IMR-90 (cell line): ENCODE results near the gene UST. TPM values are rescaled to one million over a fixed set of nuclear protein-coding genes. Genes with fewer than 3 reads are reported as not detected.

Experiments used
- ATAC-seq: fragments of 200-7000 bp; cut with Tn5 transposase; 2 replicates; pipeline ENCODE4 v1.9.1; 2020; ENCODE audit warnings: low read depth, mild to moderate bottlenecking, moderate library complexity
- BruUV-seq: library from RNA; stranded (reverse); fragments of 400-500 nt; replicated peaks from 2 replicates; lab custom pipeline; 2021; lab: Mats Ljungman, UMichigan
- CTCF ChIA-PET: fragments of 300-600 bp; formaldehyde crosslinking; extraction: SDS; loops from one replicate; lab custom pipeline; 2021; ENCODE audit warnings: antibody characterized with exemption; lab: Yijun Ruan, JAX
- POLR2A ChIA-PET: fragments of 300-600 bp; sonication (Branson Sonifier 250); formaldehyde crosslinking; loops from one replicate; lab custom pipeline; 2022; ENCODE audit warnings: antibody characterized with exemption; ENCODE audit not compliant: unreplicated experiment; lab: Charles Lee
- DNase-seq: peaks from one replicate; pipeline ENCODE4 v3.0.0; 2013
- H2AFZ ChIP-seq: replicated peaks from 2 replicates; pipeline ENCODE3; 2013; ENCODE audit warnings: low read length, mild to moderate bottlenecking; ENCODE audit not compliant: poor library complexity
- H2AK5ac ChIP-seq: 2 replicates; pipeline ENCODE4 v1.6.1; 2013; ENCODE audit warnings: low read depth, low read length, inconsistent platforms
- H2AK9ac ChIP-seq: replicated peaks from 2 replicates; pipeline ENCODE3; 2013; ENCODE audit warnings: mild to moderate bottlenecking, low read depth, low read length, moderate library complexity; ENCODE audit not compliant: poor library complexity
- H2BK120ac ChIP-seq: 2 replicates; pipeline ENCODE4 v1.6.1; 2013; ENCODE audit warnings: low read depth, low read length, inconsistent platforms
- H2BK15ac ChIP-seq: 3 replicates; pipeline ENCODE4 v1.6.1; 2013; ENCODE audit warnings: low read depth, low read length, inconsistent platforms
- H2BK20ac ChIP-seq: 2 replicates; pipeline ENCODE4 v1.6.1; 2013; ENCODE audit warnings: low read depth, mild to moderate bottlenecking, inconsistent platforms, low read length, moderate library complexity
- H2BK5ac ChIP-seq: 2 replicates; pipeline ENCODE4 v1.6.1; 2013; ENCODE audit warnings: mild to moderate bottlenecking, low read depth, low read length, inconsistent platforms; ENCODE audit not compliant: poor library complexity, severe bottlenecking
- H3K14ac ChIP-seq: replicated peaks from 2 replicates; pipeline ENCODE4 v1.6.1; 2013; ENCODE audit warnings: low read depth, low read length, inconsistent platforms
- H3K18ac ChIP-seq: 2 replicates; pipeline ENCODE4 v1.6.1; 2013; ENCODE audit warnings: low read depth, low read length, control low read depth
- H3K23ac ChIP-seq: 2 replicates; pipeline ENCODE4 v1.6.1; 2013; ENCODE audit warnings: low read depth, low read length, inconsistent platforms
- H3K27ac ChIP-seq: 2 replicates; pipeline ENCODE4 v1.5.1; 2013; ENCODE audit warnings: mild to moderate bottlenecking, control low read depth, low read length; ENCODE audit not compliant: insufficient read depth
- H3K27me3 ChIP-seq: 2 replicates; pipeline ENCODE4 v1.6.1; 2013; ENCODE audit warnings: low read length; ENCODE audit not compliant: control insufficient read depth, insufficient read depth
- H3K36me3 ChIP-seq: 2 replicates; pipeline ENCODE4 v1.6.1; 2013; ENCODE audit warnings: low read length, mixed read lengths; ENCODE audit not compliant: control insufficient read depth, insufficient read depth
- H3K4ac ChIP-seq: 2 replicates; pipeline ENCODE4 v1.6.1; 2013; ENCODE audit warnings: low read depth, low read length, inconsistent platforms
- H3K4me1 ChIP-seq: 2 replicates; pipeline ENCODE4 v1.6.1; 2013; ENCODE audit warnings: low read length, mixed read lengths; ENCODE audit not compliant: control insufficient read depth, insufficient read depth
- H3K4me2 ChIP-seq: 2 replicates; pipeline ENCODE4 v1.6.1; 2013; ENCODE audit warnings: low read depth, mild to moderate bottlenecking, control low read depth, low read length, moderate library complexity
- H3K4me3 ChIP-seq: 2 replicates; pipeline ENCODE4 v1.5.1; 2013; ENCODE audit warnings: low read depth, mild to moderate bottlenecking, control low read depth, low read length, moderate library complexity; ENCODE audit not compliant: insufficient read depth
- H3K56ac ChIP-seq: 2 replicates; pipeline ENCODE4 v1.6.1; 2013; ENCODE audit warnings: low read length, inconsistent platforms; ENCODE audit not compliant: insufficient read depth; ENCODE audit errors: extremely low read depth
- H3K79me1 ChIP-seq, 2 experiments: 2 replicates each; pipeline ENCODE4 v1.6.1; 2013; ENCODE audit warnings: low read length in 2 of 2, inconsistent platforms in 1 of 2, low read depth in 1 of 2
- H3K9ac ChIP-seq: 2 replicates; pipeline ENCODE4 v1.6.1; 2013; ENCODE audit warnings: low read depth, low read length, control low read depth
- H3K9me1 ChIP-seq: 2 replicates; pipeline ENCODE4 v1.6.1; 2013; ENCODE audit warnings: low read length, inconsistent platforms; ENCODE audit not compliant: insufficient read depth
- H3K9me3 ChIP-seq: 2 replicates; pipeline ENCODE4 v1.6.1; 2013; ENCODE audit warnings: low read length; ENCODE audit not compliant: control insufficient read depth, insufficient read depth
- H4K20me1 ChIP-seq: 2 replicates; pipeline ENCODE4 v1.6.1; 2013; ENCODE audit warnings: low read length, inconsistent platforms; ENCODE audit not compliant: insufficient read depth
- H4K5ac ChIP-seq: 2 replicates; pipeline ENCODE4 v1.6.1; 2013; ENCODE audit warnings: mild to moderate bottlenecking, low read depth, low read length, control low read depth
- H4K8ac ChIP-seq, 2 experiments: 2 replicates each; pipeline ENCODE4 v1.6.1; 2013; ENCODE audit warnings: low read depth in 2 of 2, low read length in 2 of 2, control low read depth in 1 of 2, inconsistent platforms in 1 of 2
- H4K91ac ChIP-seq: 2 replicates; pipeline ENCODE4 v1.6.1; 2013; ENCODE audit warnings: low read depth, low read length, inconsistent platforms; ENCODE audit not compliant: insufficient read depth
- BHLHE40 ChIP-seq: fragments of 150-350 bp; IDR thresholded peaks from 2 replicates; pipeline ENCODE4 v1.6.1; 2016; ENCODE audit warnings: mild to moderate bottlenecking, low read depth, low read length
- CEBPB ChIP-seq: IDR thresholded peaks from 2 replicates; pipeline ENCODE4 v1.6.1; 2012; ENCODE audit warnings: low read depth, low read length, improper control_type of control experiment
- MXI1 ChIP-seq: IDR thresholded peaks from 2 replicates; pipeline ENCODE4 v1.6.1; 2012; ENCODE audit warnings: low read depth, mild to moderate bottlenecking, low read length, moderate library complexity, borderline replicate concordance
- NFE2L2 ChIP-seq: fragments of 150-350 bp; IDR thresholded peaks from 2 replicates; pipeline ENCODE4 v1.6.1; 2016; ENCODE audit warnings: low read depth, mild to moderate bottlenecking, low read length
- RCOR1 ChIP-seq: IDR thresholded peaks from 2 replicates; pipeline ENCODE4 v1.6.1; 2012; ENCODE audit warnings: mild to moderate bottlenecking, low read length, improper control_type of control experiment; ENCODE audit not compliant: insufficient replicate concordance
- RFX5 ChIP-seq: IDR thresholded peaks from 2 replicates; pipeline ENCODE4 v1.8.0; 2012; ENCODE audit warnings: low read depth, mild to moderate bottlenecking, low read length, moderate library complexity
- SMC3 ChIP-seq: fragments of 150-350 bp; IDR thresholded peaks from 2 replicates; pipeline ENCODE4 v1.6.1; 2016; ENCODE audit warnings: low read depth, mild to moderate bottlenecking, antibody characterized with exemption, low read length, moderate library complexity
- WGBS, 2 experiments: methylation state at CpG; one replicate each; pipeline versions ENCODE4 v1.1.5 to v1.1.7; 2013; ENCODE audit warnings: missing lambda C conversion rate in 2 of 2; ENCODE audit not compliant: insufficient read length in 1 of 2; ENCODE audit errors: extremely low coverage in 2 of 2; 5-methylcytosine and 5-hydroxymethylcytosine counted together
- dilution Hi-C: fragments of 300-500 bp; cut with HindIII; formaldehyde crosslinking; loops from one replicate; pipeline ENCODE4 v1.14.3; 2018; ENCODE audit warnings: low sequenced_read_pairs; ENCODE audit not compliant: unreplicated experiment
- in situ Hi-C: fragments of 300-500 bp; cut with MboI; formaldehyde crosslinking; loops from 3 replicates; pipeline ENCODE4 v1.14.3; 2019; ENCODE audit warnings: low sequenced_read_pairs, inconsistent platforms, mixed read lengths
- intact Hi-C: fragments of 100-400 bp; cut with micrococcal nuclease; formaldehyde crosslinking; loops from 2 replicates; pipeline ENCODE4 v1.10.0; 2022
- polyA plus RNA-seq, 3 experiments: library from polyadenylated mRNA; depleted of rRNA; stranded (reverse); fragments of >200 nt; gene quantifications; 2 replicates each; pipeline ENCODE4 v1.2.3, GENCODE V29; 2012; ENCODE audit warnings: low replicate concordance in 1 of 3
- total RNA-seq: library from RNA; depleted of rRNA; stranded (reverse); fragments of >200 nt; gene quantifications from 2 replicates; pipeline ENCODE4 v1.2.3, GENCODE V29; 2012
- TF ChIP-seq, protein P1 (sequence below): fragments of 150-350 bp; IDR thresholded peaks from 2 replicates; pipeline ENCODE4 v1.6.1; 2016; ENCODE audit warnings: low read depth, mild to moderate bottlenecking, low read length, moderate library complexity, borderline replicate concordance

The UST gene
- total and polyA plus RNA-seq, 2 of the 4 experiments (the other 2 are of a cell fraction): 7.7 to 13.8 TPM

DNA sequence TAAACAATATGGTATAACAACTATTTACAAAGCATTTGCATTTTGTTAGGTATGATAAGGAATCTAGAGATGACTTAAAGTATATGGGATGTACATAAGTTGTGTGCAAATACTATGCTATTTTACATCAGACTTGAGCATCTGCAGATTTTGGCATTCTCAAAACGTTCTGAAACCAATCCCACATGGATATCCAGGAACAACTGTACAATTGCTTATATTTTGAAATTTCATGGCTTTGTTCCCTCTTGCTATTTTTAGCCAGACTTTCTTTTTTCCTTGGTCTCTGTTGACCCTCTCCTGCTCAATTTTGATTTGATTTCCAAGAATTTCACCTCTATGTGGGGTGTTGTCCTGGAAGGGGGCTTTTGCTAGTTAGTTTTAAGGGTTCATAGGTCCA lies 32.9 kb upstream of the UST start:
- Histone ChIP-seq H3K4ac (no peak overlapping the region), H3K4me3 (no peak overlapping the region), H3K79me1 (no peaks in the 10 kb centered on the region), H2AFZ (no peak overlapping the region), H3K36me3 (no peaks in the 10 kb centered on the region), H3K23ac (no peak overlapping the region), H2BK15ac (no peak overlapping the region), H3K27ac (no peak overlapping the region), H4K91ac (no peak overlapping the region), H4K20me1 (no peaks in the 10 kb centered on the region), H3K4me2 (no peak overlapping the region), H2AK9ac (no peak overlapping the region), H3K9me3 (no peaks in the 10 kb centered on the region), H3K4me1 (peaks cover 3% of the 10 kb centered on the region; the same call in 1 of the 2 replicates), H3K56ac (no peak overlapping the region), H4K8ac (no peak overlapping the region), H3K9ac (no peak overlapping the region), H4K5ac (no peak overlapping the region), H2BK120ac (no peak overlapping the region), H3K18ac (no peak overlapping the region), H3K27me3 (no peaks in the 10 kb centered on the region), H2BK20ac (no peak overlapping the region), H3K14ac (no peak overlapping the region), H3K9me1 (no peaks in the 10 kb centered on the region; the same call in 1 of the 2 replicates), H2BK5ac (no peak overlapping the region), H2AK5ac (no peak overlapping the region)
- in situ Hi-C loops: no loop called here
- DNase-seq (no peak), ATAC-seq (no peak)
- no TSS peak for BruUV-seq
- TF ChIP-seq NFE2L2 (no peak), SMC3 (no peak), MXI1 (no peak), CEBPB (no peak), BHLHE40 (no peak), RFX5 (no peak), RCOR1 (no peak)
- TF ChIP-seq, protein P1, sequence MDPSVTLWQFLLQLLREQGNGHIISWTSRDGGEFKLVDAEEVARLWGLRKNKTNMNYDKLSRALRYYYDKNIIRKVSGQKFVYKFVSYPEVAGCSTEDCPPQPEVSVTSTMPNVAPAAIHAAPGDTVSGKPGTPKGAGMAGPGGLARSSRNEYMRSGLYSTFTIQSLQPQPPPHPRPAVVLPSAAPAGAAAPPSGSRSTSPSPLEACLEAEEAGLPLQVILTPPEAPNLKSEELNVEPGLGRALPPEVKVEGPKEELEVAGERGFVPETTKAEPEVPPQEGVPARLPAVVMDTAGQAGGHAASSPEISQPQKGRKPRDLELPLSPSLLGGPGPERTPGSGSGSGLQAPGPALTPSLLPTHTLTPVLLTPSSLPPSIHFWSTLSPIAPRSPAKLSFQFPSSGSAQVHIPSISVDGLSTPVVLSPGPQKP: no peak
- ChIA-PET POLR2A (no interaction called here), CTCF (no interaction called here)
- intact Hi-C loops: no loop called here
- dilution Hi-C loops: no loop called here
- no CpG with 5 or more reads among the region's 1 CpG for WGBS, 2 experiments
